ENCODE measurements around the gene FBXW9.

FBXW9 gene

GRCh38 chr19:12670159-12670928 lies 26.1 kb downstream of the FBXW9 start:
- Histone ChIP-seq H3K9me3 (no peaks in the 10 kb centered on the region), H4K20me1 (peaks cover 36% of the 10 kb centered on the region), H3K27ac (peak overlapping the region; percentile 96), H3K36me3 (peaks cover 36% of the 10 kb centered on the region), H3K27me3 (no peaks in the 10 kb centered on the region), H3K4me3 (peak overlapping the region; percentile 90), H3K4me2 (peak overlapping the region; percentile 88), H3K9ac (peak overlapping the region; percentile 94), H3K4me1 (peaks cover 38% of the 10 kb centered on the region)
- no peak for TF ChIP-seq Cebpa-rat (IDR thresholded peaks at IDR 0.05)

- Histone ChIP-seq H3K9ac (peak overlapping the region; percentile 94), H3K36me3 (peaks cover 34% of the 10 kb centered on the region), H3K27ac (peak overlapping the region; percentile 96), H3K9me3 (no peaks in the 10 kb centered on the region), H3K27me3 (no peaks in the 10 kb centered on the region), H4K20me1 (peaks cover 28% of the 10 kb centered on the region), H3K4me1 (peaks cover 47% of the 10 kb centered on the region), H3K4me3 (peak overlapping the region; percentile 90), H3K4me2 (peak overlapping the region; percentile 88)
- no peak for TF ChIP-seq Cebpa-rat (IDR thresholded peaks at IDR 0.05)
Measured at GRCh38 chr19:12669270-12670158, 26.9 kb downstream of the FBXW9 start.

- H3K36me3 ChIP-seq, result peaks cover 34% of the 10 kb centered on the region
- no peak for TF ChIP-seq Cebpa-rat (IDR thresholded peaks at IDR 0.05)
- peak overlapping the region; percentile 94 for H3K9ac ChIP-seq
- H3K4me2 ChIP-seq, result peak overlapping the region; percentile 88
- H4K20me1 ChIP-seq, result peaks cover 21% of the 10 kb centered on the region
- peak overlapping the region; percentile 90 for H3K4me3 ChIP-seq
- no peaks in the 10 kb centered on the region for H3K27me3 ChIP-seq
- peaks cover 52% of the 10 kb centered on the region for H3K4me1 ChIP-seq
- no peaks in the 10 kb centered on the region for H3K9me3 ChIP-seq
- H3K27ac ChIP-seq, result peak overlapping the region; percentile 96
Measured at GRCh38 chr19:12668932-12669269, 27.5 kb downstream of the FBXW9 start.

- Histone ChIP-seq H3K27ac (no peak overlapping the region), H3K4me2 (peak overlapping the region; percentile 88), H3K9me3 (no peaks in the 10 kb centered on the region), H4K20me1 (peaks cover 17% of the 10 kb centered on the region), H3K36me3 (peaks cover 34% of the 10 kb centered on the region), H3K4me3 (peak overlapping the region; percentile 90), H3K4me1 (peaks cover 52% of the 10 kb centered on the region), H3K27me3 (no peaks in the 10 kb centered on the region), H3K9ac (peak overlapping the region; percentile 94)
- no peak for TF ChIP-seq Cebpa-rat (IDR thresholded peaks at IDR 0.05)
Measured at GRCh38 chr19:12668346-12668745, 28.1 kb downstream of the FBXW9 start.

- peak overlapping the region; percentile 88 for H3K4me2 ChIP-seq
- H3K36me3 ChIP-seq, result peaks cover 34% of the 10 kb centered on the region
- no peak overlapping the region for H3K27ac ChIP-seq
- H3K9me3 ChIP-seq, result no peaks in the 10 kb centered on the region
- H4K20me1 ChIP-seq, result peaks cover 14% of the 10 kb centered on the region
- H3K27me3 ChIP-seq, result no peaks in the 10 kb centered on the region
- H3K4me1 ChIP-seq, result peaks cover 52% of the 10 kb centered on the region
- H3K4me3 ChIP-seq, result peak overlapping the region; percentile 90
- H3K9ac ChIP-seq, result peak overlapping the region; percentile 94; the same call in 1 of the 2 replicates
- TF ChIP-seq Cebpa-rat (IDR thresholded peaks at IDR 0.05), result no peak
Measured at GRCh38 chr19:12667731-12668302, 28.6 kb downstream of the FBXW9 start.

- Histone ChIP-seq H3K27me3 (no peaks in the 10 kb centered on the region), H3K4me2 (peak within 1 kb of the TSS; percentile 88), H3K9ac (peak within 1 kb of the TSS; percentile 87), H3K9me3 (no peaks in the 10 kb centered on the region), H3K4me1 (peaks cover 52% of the 10 kb centered on the region), H3K4me3 (peak within 1 kb of the TSS; percentile 90), H3K36me3 (peaks cover 36% of the 10 kb centered on the region), H4K20me1 (peaks cover 6% of the 10 kb centered on the region; the same call in 1 of the 2 replicates), H3K27ac (peak within 1 kb of the TSS; percentile 76)
- no peak for TF ChIP-seq Cebpa-rat (IDR thresholded peaks at IDR 0.05)
Measured at GRCh38 chr19:12666265-12667048, 30.0 kb downstream of the FBXW9 start, which contains the start of the genes MAN2B1 and WDR83. TSS of gene MAN2B1 (minus strand) at chr19:12666742. CDS start at chr19:12666701, 41 bp downstream. TSS of gene WDR83 (plus strand) at chr19:12666807. CDS start at chr19:12669791, 2,984 bp downstream.

GRCh38 chr19:12665671-12666264 lies 30.7 kb downstream of the FBXW9 start:
- Histone ChIP-seq H3K4me1 (peaks cover 51% of the 10 kb centered on the region), H3K27me3 (no peaks in the 10 kb centered on the region), H3K4me3 (peak overlapping the region; percentile 90), H3K27ac (peak overlapping the region; percentile 76), H4K20me1 (peaks cover 6% of the 10 kb centered on the region; the same call in 1 of the 2 replicates), H3K4me2 (peak overlapping the region; percentile 88), H3K9ac (peak overlapping the region; percentile 87), H3K36me3 (peaks cover 43% of the 10 kb centered on the region), H3K9me3 (no peaks in the 10 kb centered on the region)
- no peak for TF ChIP-seq Cebpa-rat (IDR thresholded peaks at IDR 0.05)

- H3K27me3 ChIP-seq, result no peaks in the 10 kb centered on the region
- peaks cover 45% of the 10 kb centered on the region for H3K4me1 ChIP-seq
- H3K4me3 ChIP-seq, result peak overlapping the region; percentile 90
- peaks cover 49% of the 10 kb centered on the region for H3K36me3 ChIP-seq
- peak overlapping the region; percentile 87 for H3K9ac ChIP-seq
- peak overlapping the region; percentile 76 for H3K27ac ChIP-seq
- TF ChIP-seq Cebpa-rat (IDR thresholded peaks at IDR 0.05), result no peak
- H4K20me1 ChIP-seq, result peaks cover 6% of the 10 kb centered on the region; the same call in 1 of the 2 replicates
- H3K9me3 ChIP-seq, result no peaks in the 10 kb centered on the region
- peak overlapping the region; percentile 88 for H3K4me2 ChIP-seq
Measured at GRCh38 chr19:12665281-12665573, 31.2 kb downstream of the FBXW9 start.
